UCSD-AML1 (cell line): ENCODE measurements around the gene ZNRF3.
"Not testable (repeated sequence)": the region's sequence is repeated elsewhere in the genome, so short reads cannot be mapped to it uniquely, and the experiment has no call there.

Source experiments
- DNase-seq: peaks from one replicate; lab custom pipeline; 2025; ENCODE audit not compliant: unreplicated experiment; lab: John Stamatoyannopoulos, UW

ZNRF3 gene

DNA sequence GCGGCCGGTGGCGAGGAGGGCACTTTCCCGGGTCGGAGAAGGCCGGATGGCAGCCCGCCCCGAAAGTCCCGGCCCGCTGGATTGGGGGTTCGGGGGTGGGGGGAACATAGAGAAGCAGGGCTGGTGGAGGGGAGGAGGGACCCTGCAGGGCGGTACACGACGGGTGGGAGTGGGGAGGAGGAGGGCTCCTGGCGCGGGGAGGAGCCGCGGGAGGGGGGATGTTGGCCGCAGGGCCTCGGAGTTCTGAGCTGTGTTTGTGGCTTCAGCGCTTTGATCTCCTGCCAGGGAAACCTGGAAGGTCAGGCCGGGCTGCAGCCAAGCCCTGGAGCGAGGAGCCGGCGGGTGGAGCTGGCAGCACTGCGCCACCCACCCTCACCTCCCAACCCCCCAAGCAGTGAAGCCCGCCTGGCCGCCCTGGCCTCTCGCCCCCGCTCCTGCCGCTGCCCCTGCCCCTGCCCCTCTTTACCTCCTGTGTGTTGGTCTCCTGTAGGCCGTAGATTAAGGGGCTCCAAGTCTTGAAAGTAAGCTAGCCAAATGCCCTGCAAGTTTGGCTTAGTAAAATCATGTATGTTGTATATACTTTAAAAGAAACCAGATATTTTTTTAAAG lies 147.3 kb downstream of the ZNRF3 start:
- no peak for DNase-seq

DNA sequence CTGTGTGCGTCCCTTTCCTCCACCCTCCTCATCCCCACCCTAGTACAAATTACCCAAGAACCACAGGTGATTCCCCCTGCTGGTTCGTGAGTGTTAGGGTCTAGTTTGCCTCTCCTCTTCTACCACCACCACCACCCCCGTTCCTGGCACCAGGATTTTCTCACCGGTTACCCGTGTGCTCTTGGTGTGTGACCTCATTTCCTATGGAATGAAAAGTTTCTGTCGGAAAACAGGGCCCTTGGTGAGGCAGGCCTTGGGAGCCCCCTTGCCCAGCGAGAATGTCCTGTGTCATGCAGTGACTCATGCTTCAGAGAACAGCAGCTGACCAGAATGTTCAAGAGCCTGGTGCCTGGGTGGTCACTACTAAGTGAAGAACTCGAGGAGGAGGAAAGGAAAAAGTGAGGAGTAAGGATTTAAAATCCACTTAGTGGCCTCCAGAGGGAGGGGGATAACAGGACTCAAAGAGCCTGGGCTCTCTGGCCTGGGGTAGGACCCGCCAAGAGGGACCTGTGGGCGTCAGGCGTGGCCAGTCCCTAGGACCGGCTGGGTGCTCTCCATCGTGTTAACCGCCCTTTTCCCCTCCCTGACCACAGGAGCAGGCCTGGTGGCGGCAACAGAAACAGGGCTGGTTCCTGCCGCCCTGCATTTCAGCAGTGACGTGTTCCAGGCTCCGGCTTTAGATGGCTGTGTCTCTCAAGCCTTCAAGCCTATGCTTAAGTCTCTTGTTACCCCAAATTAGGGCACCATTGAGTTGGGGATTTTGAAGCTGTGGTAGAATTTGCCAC lies 148.0 kb downstream of the ZNRF3 start:
- DNase-seq, result no peak

DNA sequence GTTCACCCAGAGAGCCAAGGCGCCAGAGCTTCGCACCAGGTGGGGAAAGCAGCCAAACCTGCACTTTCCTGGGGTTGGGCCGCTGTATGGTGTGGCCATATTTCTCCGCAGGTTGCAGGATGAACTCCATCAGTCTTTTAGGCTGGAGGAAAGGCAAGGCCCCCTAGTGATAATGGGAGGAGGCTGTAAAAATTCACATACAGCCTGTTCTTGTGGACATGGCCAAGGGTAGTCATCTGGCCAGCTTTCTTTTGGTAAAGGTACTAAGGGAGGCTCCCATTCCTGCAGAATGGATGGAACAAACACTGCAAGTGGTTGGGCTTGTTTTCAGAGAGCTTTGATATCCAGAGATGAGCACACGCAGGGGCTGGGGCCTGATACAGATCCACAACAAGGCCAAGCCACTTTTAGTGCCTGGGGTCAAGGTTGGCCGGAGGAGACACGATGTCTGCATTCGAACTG lies 148.7 kb downstream of the ZNRF3 start:
- DNase-seq, result no peak

DNA sequence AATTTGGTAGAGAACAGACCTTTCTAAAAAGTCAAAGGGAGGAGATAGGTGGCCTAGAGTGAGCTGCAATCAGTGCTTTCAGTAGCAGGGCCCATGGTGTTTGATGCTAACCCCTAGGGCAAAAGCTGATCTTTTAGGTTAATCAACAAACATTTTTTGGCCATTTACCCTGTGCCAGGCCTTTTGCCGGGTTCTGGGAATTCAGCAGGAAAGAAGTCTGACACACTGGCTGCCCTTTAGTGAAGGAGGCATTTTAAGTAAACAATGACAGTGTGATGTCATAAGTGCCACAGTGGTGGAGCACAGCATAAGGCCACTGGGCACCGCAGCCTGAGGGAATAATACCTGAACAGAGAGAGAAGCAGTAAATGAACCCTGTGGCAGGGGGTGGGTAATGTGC lies 149.2 kb downstream of the ZNRF3 start:
- no peak for DNase-seq

DNA sequence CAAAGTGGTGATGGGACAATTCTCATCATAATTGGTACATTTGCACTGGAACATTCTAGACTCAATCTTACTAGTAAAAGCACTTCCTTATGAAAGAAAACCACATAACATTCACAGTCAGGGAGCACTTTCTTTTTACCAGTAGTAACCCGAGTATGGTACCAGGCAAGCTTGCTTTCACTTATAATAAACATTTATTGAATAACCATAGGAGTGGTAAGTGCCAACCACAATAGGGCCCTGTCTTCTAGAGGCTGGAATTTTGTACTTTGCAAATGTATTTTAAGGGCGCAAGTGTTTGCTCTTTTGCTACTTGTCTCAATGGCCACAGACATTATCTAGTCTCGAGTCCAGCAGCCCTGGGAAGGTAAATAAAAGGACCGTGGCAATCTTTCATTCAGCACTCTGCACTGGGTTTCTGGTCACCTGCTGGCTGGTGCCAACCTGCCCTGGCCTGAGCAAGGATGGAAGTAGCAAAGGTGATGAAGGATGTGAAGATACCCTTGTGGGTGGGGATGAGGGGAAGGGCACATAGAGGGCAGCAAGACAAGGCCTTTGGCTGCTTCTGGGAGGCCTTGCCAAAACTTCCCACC lies 154.1 kb downstream of the ZNRF3 start:
- no peak for DNase-seq

DNA sequence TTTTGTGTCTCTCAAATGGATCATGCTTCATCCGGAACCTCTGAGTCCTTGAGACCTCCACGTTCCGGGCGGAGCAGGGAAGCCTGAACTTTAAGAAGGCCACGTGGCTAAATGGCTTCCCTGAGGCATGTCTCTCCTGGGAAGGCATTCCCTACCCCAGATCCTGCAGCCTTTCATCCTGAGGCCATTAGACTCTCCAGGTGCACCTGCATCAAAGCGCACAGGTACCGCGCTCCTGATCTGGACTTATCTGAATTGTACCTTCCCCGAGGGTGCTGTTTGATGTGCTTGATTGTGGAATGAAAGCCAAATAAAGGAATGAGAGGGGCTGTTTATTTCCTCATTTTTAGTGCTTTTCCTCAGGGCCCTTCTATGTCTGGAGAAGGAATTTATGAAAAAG lies 155.8 kb downstream of the ZNRF3 start:
- DNase-seq, result no peak

- not testable (repeated sequence) for DNase-seq
Measured at GRCh38 chr22:29039684-29040083, 156.3 kb downstream of the ZNRF3 start.

GRCh38 chr22:29040385-29041275 lies 157.3 kb downstream of the ZNRF3 start:
- DNase-seq, result no peak

- DNase-seq, result peak; percentile 34
Measured at GRCh38 chr22:29041408-29041807, 158.0 kb downstream of the ZNRF3 start.

DNA sequence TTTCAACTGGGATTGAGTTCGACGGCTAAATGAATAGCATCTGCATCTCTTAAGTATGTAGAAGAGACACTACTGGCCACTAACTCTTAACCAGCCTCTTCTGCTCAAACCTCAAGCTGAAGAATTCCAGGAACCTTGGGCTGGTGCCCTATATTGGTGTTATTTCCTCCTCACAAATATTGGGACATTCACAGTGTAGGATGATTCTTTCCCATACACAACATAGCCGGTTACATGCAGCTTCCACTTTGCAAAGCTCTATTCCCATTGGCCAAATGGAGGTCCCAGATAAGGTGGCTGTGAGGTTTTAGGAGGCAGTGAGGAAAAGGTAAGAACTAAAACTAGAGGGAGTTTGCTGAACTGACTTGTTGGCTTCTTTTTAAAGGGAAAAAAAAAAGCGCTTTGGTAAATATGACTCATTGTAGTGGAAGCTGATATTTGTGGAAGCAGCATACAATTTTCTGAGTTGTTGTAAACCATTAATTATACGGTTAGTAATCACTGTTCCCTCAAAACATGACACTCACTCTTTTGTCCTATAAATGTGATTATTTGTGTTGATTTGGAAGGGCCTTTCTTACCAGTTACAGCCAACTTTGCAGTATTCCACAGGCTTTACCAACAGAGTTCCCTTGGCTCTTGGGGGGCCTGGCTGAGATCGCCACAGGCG lies 160.7 kb downstream of the ZNRF3 start:
- no peak for DNase-seq

DNA sequence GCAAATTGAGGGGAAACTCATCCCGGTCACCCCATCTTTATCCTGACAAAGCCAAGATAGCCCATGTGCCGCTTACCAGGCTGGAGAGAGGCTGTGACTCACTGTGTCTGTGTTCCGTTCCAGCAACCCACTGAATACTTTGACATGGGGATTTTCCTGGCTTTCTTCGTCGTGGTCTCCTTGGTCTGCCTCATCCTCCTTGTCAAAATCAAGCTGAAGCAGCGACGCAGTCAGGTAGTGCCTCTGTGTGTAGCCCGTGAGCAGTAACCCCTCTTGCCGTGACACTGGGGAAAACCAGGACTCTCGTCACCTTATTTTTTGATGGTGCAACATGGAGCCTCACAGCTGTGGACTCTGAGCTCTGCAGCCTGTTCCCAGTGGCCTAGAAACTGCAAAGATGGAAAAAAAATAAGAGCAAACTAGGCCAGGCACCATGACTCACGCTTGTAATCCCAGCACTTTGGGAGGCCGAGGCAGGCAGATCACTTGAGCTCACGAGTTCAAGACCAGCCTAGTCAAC lies 161.3 kb downstream of the ZNRF3 start:
- DNase-seq, result no peak

DNA sequence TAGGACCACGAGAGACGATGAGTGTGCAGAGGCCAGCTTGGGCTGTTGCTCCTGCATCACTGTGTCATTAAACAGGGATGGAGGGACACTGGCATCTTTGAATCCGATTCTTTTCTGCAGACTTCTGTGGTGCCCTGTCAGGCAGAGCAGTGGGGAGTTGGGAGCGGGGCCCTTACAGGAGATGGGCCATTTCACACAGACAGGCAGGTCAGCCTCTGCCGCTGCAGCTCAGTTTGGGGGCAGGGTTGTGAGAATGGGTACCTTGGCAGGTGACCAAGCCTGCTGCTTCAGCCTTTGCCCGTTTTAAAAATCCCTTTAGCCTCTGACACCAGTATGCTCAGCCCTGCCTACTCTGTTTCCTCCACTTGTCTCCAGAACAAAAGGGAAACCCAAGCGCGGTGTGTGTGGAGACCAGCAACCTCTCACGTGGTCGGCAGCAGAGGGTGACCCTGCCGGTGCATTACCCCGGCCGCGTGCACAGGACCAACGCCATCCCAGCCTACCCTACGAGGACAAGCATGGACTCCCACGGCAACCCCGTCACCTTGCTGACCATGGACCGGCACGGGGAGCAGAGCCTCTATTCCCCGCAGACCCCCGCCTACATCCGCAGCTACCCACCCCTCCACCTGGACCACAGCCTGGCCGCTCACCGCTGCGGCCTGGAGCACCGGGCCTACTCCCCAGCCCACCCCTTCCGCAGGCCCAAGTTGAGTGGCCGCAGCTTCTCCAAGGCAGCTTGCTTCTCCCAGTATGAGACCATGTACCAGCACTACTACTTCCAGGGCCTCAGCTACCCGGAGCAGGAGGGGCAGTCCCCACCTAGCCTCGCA lies 165.7 kb downstream of the ZNRF3 start:
- no peak for DNase-seq

GRCh38 chr22:29049655-29050263 lies 166.4 kb downstream of the ZNRF3 start:
- DNase-seq, result no peak

DNA sequence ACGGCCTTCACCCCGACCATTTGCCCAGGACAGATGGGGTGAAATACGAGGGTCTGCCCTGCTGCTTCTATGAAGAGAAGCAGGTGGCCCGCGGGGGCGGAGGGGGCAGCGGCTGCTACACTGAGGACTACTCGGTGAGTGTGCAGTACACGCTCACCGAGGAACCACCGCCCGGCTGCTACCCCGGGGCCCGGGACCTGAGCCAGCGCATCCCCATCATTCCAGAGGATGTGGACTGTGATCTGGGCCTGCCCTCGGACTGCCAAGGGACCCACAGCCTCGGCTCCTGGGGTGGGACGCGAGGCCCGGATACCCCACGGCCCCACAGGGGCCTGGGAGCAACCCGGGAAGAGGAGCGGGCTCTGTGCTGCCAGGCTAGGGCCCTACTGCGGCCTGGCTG lies 167.1 kb downstream of the ZNRF3 start:
- no peak for DNase-seq

DNA sequence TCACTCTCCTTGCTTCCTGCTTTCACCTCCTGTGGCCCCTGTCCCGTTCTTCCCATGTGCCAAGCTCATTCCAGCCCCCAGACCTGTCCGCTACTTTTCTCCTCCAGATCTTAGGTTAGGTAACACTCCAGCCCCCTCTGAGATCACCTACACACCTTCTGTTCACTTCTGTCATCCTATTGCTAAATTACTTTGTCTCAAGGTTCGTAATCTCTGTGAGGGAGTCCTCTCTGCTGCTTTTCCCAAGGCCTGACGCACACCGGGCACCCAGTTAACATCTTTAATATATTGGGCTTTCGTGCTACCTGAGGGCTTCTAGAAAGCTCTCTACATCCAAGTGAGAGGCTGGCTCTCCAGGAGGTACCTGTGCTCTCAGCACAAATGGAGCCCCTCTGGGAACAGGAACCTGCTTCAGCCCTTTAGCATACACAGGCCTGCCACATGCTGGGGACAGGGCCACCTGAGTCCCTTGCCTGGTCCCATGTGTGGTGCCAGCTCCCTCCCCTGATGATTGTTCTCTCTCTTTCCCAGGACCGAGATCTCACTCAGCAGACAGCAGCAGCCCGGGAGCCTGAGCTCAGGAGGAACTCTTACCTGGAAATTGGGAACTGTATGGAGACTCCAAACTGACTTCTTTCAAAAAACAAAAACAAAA lies 169.8 kb downstream of the ZNRF3 start:
- DNase-seq, result no peak

- no peak for DNase-seq
Measured at GRCh38 chr22:29054251-29054767, 170.9 kb downstream of the ZNRF3 start.

DNA sequence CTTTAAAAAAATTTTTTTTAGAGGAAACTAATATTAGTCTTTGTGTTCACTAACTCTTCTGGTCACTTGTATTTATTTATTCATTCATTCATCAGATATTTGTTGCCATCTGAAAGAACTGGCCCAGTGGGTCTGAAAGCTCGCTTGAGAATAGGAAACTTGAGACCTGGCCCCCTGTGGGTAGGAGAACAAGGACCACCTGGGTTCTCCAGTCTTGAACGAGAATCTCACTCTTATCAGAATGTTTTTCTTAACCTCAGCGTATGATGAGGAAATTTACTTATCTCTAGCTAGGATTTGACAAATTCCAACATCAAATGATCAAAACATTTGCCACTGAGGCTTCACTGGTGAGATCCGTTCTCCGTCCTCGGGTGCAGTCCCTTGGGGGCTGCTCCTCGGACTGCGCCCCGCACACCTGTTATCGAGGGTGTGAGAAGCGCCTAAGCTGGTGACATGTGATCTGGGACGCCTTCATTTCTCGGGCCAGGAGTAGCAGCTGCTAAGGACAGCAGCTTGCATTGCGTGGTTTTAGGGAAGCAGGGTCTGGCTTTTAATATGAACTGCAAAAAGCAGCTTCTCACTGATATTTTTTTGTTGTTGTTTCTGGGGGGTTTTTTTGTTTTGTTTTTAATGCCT lies 171.9 kb downstream of the ZNRF3 start:
- DNase-seq, result no peak

DNA sequence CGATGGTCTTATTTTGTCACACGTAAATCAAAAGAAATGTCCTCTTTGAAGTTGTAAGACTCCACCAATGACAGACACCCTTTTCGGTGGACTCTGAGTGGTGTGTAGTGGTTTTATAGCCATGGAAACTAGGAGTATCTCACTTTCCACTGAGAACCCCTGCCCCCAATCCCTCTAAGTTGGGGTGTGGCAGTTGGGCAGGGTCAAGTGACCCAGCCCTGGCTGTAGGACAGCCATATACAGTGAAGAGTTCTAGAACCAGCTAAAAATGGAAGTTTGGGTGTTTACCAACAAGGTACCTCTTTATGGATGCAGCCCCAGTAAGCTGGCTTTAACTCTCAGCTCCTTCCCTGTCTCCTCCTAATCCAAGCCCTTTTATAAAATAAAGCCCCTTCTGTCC lies 173.1 kb downstream of the ZNRF3 start:
- no peak for DNase-seq
